K562 (cell line): ENCODE measurements around the gene ADAM19. TPM values are rescaled to one million over a fixed set of nuclear protein-coding genes. Genes with fewer than 3 reads are reported as not detected.

Experiments
- ATAC-seq: fragments of 200-7000 bp; cut with Tn5 transposase; 3 replicates; pipeline ENCODE4 v1.9.1; 2020; ENCODE audit warnings: moderate library complexity
- BruUV-seq: library from RNA; stranded (reverse); fragments of 400-500 nt; replicated peaks from 2 replicates; lab custom pipeline; 2021; lab: Mats Ljungman, UMichigan
- CTCF ChIA-PET: fragments of 300-600 bp; formaldehyde crosslinking; extraction: SDS; loops from one replicate; lab custom pipeline; 2021; ENCODE audit warnings: low intra/inter-chr PET ratio; lab: Yijun Ruan, JAX
- POLR2A ChIA-PET: fragments of 300-600, 350-650 bp; sonication (Branson Sonifier 250); formaldehyde crosslinking; extraction: SDS; loops from one replicate; lab custom pipeline; 2021; ENCODE audit warnings: antibody characterized with exemption, inconsistent platforms; lab: Yijun Ruan, JAX
- DNase-seq, 4 experiments: peaks; one replicate each; pipeline versions ENCODE4 v3.0.0 to v3.0.0-alpha.2; 2011 to 2018; ENCODE audit warnings: low spot score in 3 of 4, mixed read lengths in 3 of 4; ENCODE audit errors: extremely low read depth in 1 of 4
- FAIRE-seq: peaks from 2 replicates; lab custom pipeline; 2011; peaks lifted over from hg19 to GRCh38; lab: Jason Lieb, UNC
- H2AFZ ChIP-seq: 2 replicates; pipeline ENCODE4 v1.6.0; 2011; ENCODE audit warnings: low read depth, low read length, control low read depth, inconsistent platforms
- H3K27ac ChIP-seq: fragments of 200-600 bp; 3 replicates; pipeline ENCODE4 v1.8.0; 2011; ENCODE audit warnings: low read depth, mild to moderate bottlenecking, control low read depth, inconsistent platforms, low read length, moderate library complexity, mixed read lengths; ENCODE audit errors: extremely low read depth
- H3K27me3 ChIP-seq, 2 experiments: fragments of 300-600 bp in 1 of 2; 2 replicates in 1 of 2; 3 replicates in 1 of 2; pipeline versions ENCODE4 v1.6.0 to v1.8.0; 2011; ENCODE audit warnings: inconsistent platforms in 2 of 2, low read length in 2 of 2, mild to moderate bottlenecking in 1 of 2, mixed read lengths in 1 of 2, moderate library complexity in 1 of 2; ENCODE audit not compliant: control insufficient read depth in 2 of 2, insufficient read depth in 2 of 2
- H3K36me3 ChIP-seq: fragments of 300-600 bp; 3 replicates; pipeline ENCODE4 v1.8.0; 2011; ENCODE audit warnings: mild to moderate bottlenecking, low read length, inconsistent platforms; ENCODE audit not compliant: control insufficient read depth, insufficient read depth
- H3K4me1 ChIP-seq, 2 experiments: fragments of 200-600 bp in 1 of 2; replicated peaks in 1 of 2; 2 replicates in 1 of 2; 3 replicates in 1 of 2; pipeline versions ENCODE4 v1.5.1 to v1.8.0; 2011; ENCODE audit warnings: inconsistent platforms in 2 of 2, low read length in 2 of 2, mild to moderate bottlenecking in 1 of 2, mixed read lengths in 1 of 2, moderate library complexity in 1 of 2; ENCODE audit not compliant: control insufficient read depth in 2 of 2, insufficient read depth in 2 of 2
- H3K4me2 ChIP-seq: 2 replicates; pipeline ENCODE4 v1.6.1; 2011; ENCODE audit warnings: low read length, control low read depth, inconsistent platforms, mixed read lengths; ENCODE audit not compliant: insufficient read depth
- H3K4me3 ChIP-seq: fragments of 200-600 bp; sonication (generic), shearing (Covaris generic); 2 replicates; pipeline ENCODE4 v1.5.1; 2016; ENCODE audit warnings: control low read depth, inconsistent platforms
- H3K79me2 ChIP-seq: fragments of 200-600 bp; 3 replicates; pipeline ENCODE4 v1.8.0; 2011; ENCODE audit warnings: low read length, inconsistent platforms; ENCODE audit not compliant: control insufficient read depth, insufficient read depth
- H3K9ac ChIP-seq, 2 experiments: 2 replicates each; pipeline versions ENCODE4 v1.6.0 to v1.6.1; 2011; ENCODE audit warnings: low read depth in 2 of 2, low read length in 2 of 2, control low read depth in 1 of 2, inconsistent platforms in 1 of 2, mild to moderate bottlenecking in 1 of 2, mixed read lengths in 1 of 2; ENCODE audit not compliant: insufficient read depth in 1 of 2
- H3K9me1 ChIP-seq: one replicate; pipeline ENCODE4 v1.6.0; 2011; ENCODE audit warnings: inconsistent platforms, mild to moderate bottlenecking, low read length, moderate library complexity; ENCODE audit not compliant: control insufficient read depth, insufficient read depth
- H3K9me3 ChIP-seq: replicated peaks from 2 replicates; pipeline ENCODE4 v1.5.1; 2011; ENCODE audit warnings: low read depth, low read length, inconsistent platforms; ENCODE audit not compliant: control insufficient read depth, insufficient read depth
- H4K20me1 ChIP-seq: replicated peaks from 2 replicates; pipeline ENCODE4 v1.6.1; 2011; ENCODE audit warnings: low read length, inconsistent platforms, mixed read lengths; ENCODE audit not compliant: control insufficient read depth, insufficient read depth
- CBX5 ChIP-seq: IDR thresholded peaks from 2 replicates; pipeline ENCODE4 v1.6.1; 2014; ENCODE audit warnings: low read depth, borderline replicate concordance
- CEBPB ChIP-seq: fragments of 450-650 bp; IDR thresholded peaks from 2 replicates; pipeline ENCODE4 v1.6.1; 2016; ENCODE audit warnings: missing genetic modification characterization, missing compliant biosample characterization
- DPF2 ChIP-seq: fragments of 450-650 bp; IDR thresholded peaks from 2 replicates; pipeline ENCODE4 v1.6.1; 2016
- EP300 ChIP-seq: IDR thresholded peaks from 2 replicates; pipeline ENCODE4 v1.6.1; 2012; ENCODE audit warnings: low read length, improper control_type of control experiment
- FOS ChIP-seq: IDR thresholded peaks from 3 replicates; pipeline ENCODE4 v1.6.1; 2011; ENCODE audit not compliant: insufficient read length; ENCODE audit errors: extremely low read depth
- HDAC2 ChIP-seq: fragments of 450-650 bp; IDR thresholded peaks from 2 replicates; pipeline ENCODE4 v1.6.1; 2016; ENCODE audit warnings: mild to moderate bottlenecking
- MEIS2 ChIP-seq: fragments of 450-650 bp; IDR thresholded peaks from 2 replicates; pipeline ENCODE4 v1.6.1; 2014; ENCODE audit warnings: mild to moderate bottlenecking; ENCODE audit not compliant: partially characterized antibody
- MLX ChIP-seq, 2 experiments: fragments of 450-650 bp in 1 of 2; sonication (generic) in 1 of 2; formaldehyde crosslinking; conservative IDR thresholded peaks; 2 replicates each; pipeline versions ENCODE4 v1.4.0 to v1.8.1; 2020 to 2022; ENCODE audit warnings: mild to moderate bottlenecking in 1 of 2, missing genetic modification reagents in 1 of 2
- PTTG1 ChIP-seq: fragments of 450-650 bp; IDR thresholded peaks from 2 replicates; pipeline ENCODE4 v1.6.1; 2016; ENCODE audit warnings: low read depth, mild to moderate bottlenecking, missing genetic modification characterization, missing compliant biosample characterization
- ZC3H4 ChIP-seq: sonication (generic); formaldehyde crosslinking; IDR thresholded peaks from 2 replicates; pipeline ENCODE4 v1.9.0; 2021; ENCODE audit warnings: missing genetic modification reagents, borderline replicate concordance
- ZNF232 ChIP-seq: sonication (generic); formaldehyde crosslinking; IDR thresholded peaks from 2 replicates; pipeline ENCODE4 v1.8.0; 2022; ENCODE audit warnings: mild to moderate bottlenecking, missing genetic modification reagents
- WGBS: fragments of 100-300 bp; shearing (Covaris generic); methylation state at CpG from one replicate; pipeline ENCODE4 v1.1.6; 2016; ENCODE audit warnings: low coverage, mixed read lengths; ENCODE audit not compliant: insufficient coverage; ENCODE audit errors: missing lambda C conversion rate; 5-methylcytosine and 5-hydroxymethylcytosine counted together
- in situ Hi-C: fragments of 300-500 bp; cut with MboI; formaldehyde crosslinking; loops from 4 replicates; pipeline ENCODE4 v1.15.0; 2018; ENCODE audit warnings: inconsistent platforms, mixed read lengths
- intact Hi-C: fragments of 100-400 bp; cut with micrococcal nuclease; formaldehyde crosslinking; loops from 2 replicates; pipeline ENCODE4 v1.14.2; 2022
- polyA plus RNA-seq, 8 experiments: library from polyadenylated mRNA; depleted of rRNA in 4 of 8; stranded (reverse) in 5 of 8; unstranded in 3 of 8; fragments of >200 nt; fragmentation: Nextera tagmentation in 2 of 8; fragmentation: Illumina TruSeq in 1 of 8; extraction: Ambion mirVana in 2 of 8; extraction: Trizol in 1 of 8; gene quantifications; 2 replicates each; pipeline versions ENCODE4 v1.2.1 to v1.2.3, GENCODE V29; 2011 to 2014; ENCODE audit warnings: inconsistent platforms in 1 of 8, missing spikeins in 1 of 8
- total RNA-seq, 7 experiments: library from RNA; depleted of rRNA in 6 of 7; stranded (reverse); fragments of >200 nt in 6 of 7; fragmentation: Illumina TruSeq in 2 of 7; extraction: Trizol in 2 of 7; gene quantifications; 2 replicates each; pipeline versions ENCODE4 v1.2.1 to v1.2.3, GENCODE V29; 2011 to 2021; ENCODE audit warnings: low replicate concordance in 1 of 7
- TF ChIP-seq, protein P1 (sequence below): sonication (generic); formaldehyde crosslinking; IDR thresholded peaks from 2 replicates; pipeline ENCODE4 v1.8.0; 2022; ENCODE audit warnings: mild to moderate bottlenecking, missing genetic modification reagents

The ADAM19 gene
- total and polyA plus RNA-seq, 9 of the 15 experiments (the other 6 are each of a cell fraction or from before 2014, with no cell fraction given) = 0.11 to 1.1 (median 0.43) TPM

DNA sequence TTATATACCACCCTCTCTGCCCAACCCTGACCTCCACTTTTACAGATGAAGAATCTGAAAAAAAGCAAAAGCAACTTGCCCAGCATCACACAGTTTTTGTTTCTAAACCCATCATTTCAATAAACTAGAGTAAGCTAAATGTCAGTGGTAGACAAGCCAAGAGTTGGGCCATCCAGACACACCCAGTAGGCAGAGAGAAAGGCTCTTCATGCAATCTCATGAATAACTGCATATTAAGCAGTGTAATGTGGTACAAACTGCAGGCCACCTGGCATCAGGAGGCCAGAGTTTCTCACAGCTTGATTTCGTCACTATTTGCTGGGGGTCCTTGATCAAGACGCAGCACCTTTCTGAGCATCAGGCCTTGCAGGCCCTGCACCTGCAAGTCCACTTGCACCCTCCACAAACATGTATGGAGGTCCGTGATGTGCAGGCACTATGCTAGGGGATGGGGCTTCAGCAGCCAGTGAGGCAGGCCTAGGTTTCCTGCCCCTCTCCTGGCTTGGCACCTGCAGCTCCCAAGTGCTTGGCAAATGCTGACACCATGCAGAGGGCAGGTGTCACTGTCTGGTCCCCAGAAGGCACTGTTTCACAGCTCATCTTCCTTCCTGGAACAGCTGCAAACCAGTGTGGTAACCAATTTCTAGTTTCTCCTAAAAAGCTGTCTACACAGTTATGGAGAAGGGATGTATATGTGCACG lies 29.8 kb downstream of the ADAM19 start:
- no peak for ATAC-seq
- ChIA-PET POLR2A (interaction anchor here (2.6 kb wide), 1 partner anchor 11 kb away, joined by 8 read pairs; no protein-coding TSS in a partner anchor), CTCF (no interaction called here)
- Histone ChIP-seq H3K9me3 (no peaks in the 10 kb centered on the region), H2AFZ (no peak overlapping the region), H3K36me3 (no peaks in the 10 kb centered on the region), H3K27ac (no peak overlapping the region), H4K20me1 (no peaks in the 10 kb centered on the region), H3K9ac (no peak overlapping the region), H3K9me1 (no peaks in the 10 kb centered on the region), H3K4me1 (peaks cover 5 to 23% of the 10 kb centered on the region in 2 experiments; a peak in 4 of 5 replicates), H3K27me3 (no peaks in the 10 kb centered on the region; a peak in 1 of 5 replicates), H3K79me2 (no peaks in the 10 kb centered on the region), H3K4me2 (no peak overlapping the region), H3K4me3 (no peak overlapping the region)
- no TSS peak for BruUV-seq
- TF ChIP-seq PTTG1 (tag) (0 out of 2 replicates have a peak, but pooled peaks have one; percentile 8), EP300 (no peak)
- no peak for FAIRE-seq
- no peak for DNase-seq
- 60% methylated on average over 4 of the region's 4 CpGs for WGBS
- intact Hi-C loops (no loop called here), in situ Hi-C loops (no loop called here)

DNA sequence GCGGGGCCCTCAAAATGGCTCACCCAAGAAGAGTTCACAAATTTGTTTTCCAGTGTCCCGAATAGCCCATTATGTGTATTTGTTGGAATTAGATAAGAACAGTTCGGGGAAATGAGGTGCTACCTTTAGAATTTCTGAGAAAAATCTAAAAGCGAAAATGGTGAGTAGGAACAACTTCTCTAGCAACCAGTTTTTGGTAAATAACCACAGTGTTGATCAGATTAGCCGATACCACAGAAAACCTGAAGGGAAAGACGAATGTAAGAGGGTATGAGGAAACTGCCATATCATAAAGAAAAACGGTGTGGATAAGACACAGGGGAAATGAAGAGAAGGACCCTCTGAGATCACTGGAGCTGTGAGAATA lies 31.0 kb downstream of the ADAM19 start:
- Histone ChIP-seq H4K20me1 (no peaks in the 10 kb centered on the region), H3K4me1 (peaks cover 5 to 30% of the 10 kb centered on the region in 2 experiments; a peak in 4 of 5 replicates), H3K27me3 (no peaks in the 10 kb centered on the region; a peak in 1 of 5 replicates), H3K9me1 (no peaks in the 10 kb centered on the region), H3K79me2 (no peaks in the 10 kb centered on the region), H3K27ac (peak overlapping the region; percentile 55; the same call in 2 of the 3 replicates), H3K9me3 (no peaks in the 10 kb centered on the region), H3K9ac (no peak overlapping the region; a peak in 1 of 4 replicates), H2AFZ (peak overlapping the region; percentile 81), H3K4me2 (peak overlapping the region; percentile 60), H3K36me3 (no peaks in the 10 kb centered on the region), H3K4me3 (no peak overlapping the region)
- CTCF ChIA-PET = no interaction called here
- DNase-seq (peak in 2 of 4 experiments; percentile 36 to 47), FAIRE-seq (no peak), ATAC-seq (peak; percentile 31)
- 1% methylated on average over 7 of the region's 7 CpGs for WGBS
- BruUV-seq = no TSS peak
- intact Hi-C loops = no loop called here
- POLR2A ChIA-PET = interaction anchor here (0.6 to 2.6 kb wide), 5 partner anchors 8 to 133 kb away, joined by 3 to 8 read pairs (median 3); no protein-coding TSS in a partner anchor
- in situ Hi-C loops = no loop called here
- TF ChIP-seq, protein P1, sequence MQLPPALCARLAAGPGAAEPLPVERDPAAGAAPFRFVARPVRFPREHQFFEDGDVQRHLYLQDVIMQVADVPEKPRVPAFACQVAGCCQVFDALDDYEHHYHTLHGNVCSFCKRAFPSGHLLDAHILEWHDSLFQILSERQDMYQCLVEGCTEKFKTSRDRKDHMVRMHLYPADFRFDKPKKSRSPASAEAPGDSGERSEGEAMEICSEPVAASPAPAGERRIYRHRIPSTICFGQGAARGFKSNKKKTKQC (CRISPR knock-in tag) = no peak
- TF ChIP-seq MLX (CRISPR knock-in tag; conservative IDR thresholded peaks at IDR 0.05) (no peak), FOS (no peak), HDAC2 (peak; percentile 78; the same call in 1 of the 2 replicates), CEBPB (tag) (no peak), DPF2 (peak; percentile 73; the same call in 1 of the 2 replicates), CBX5 (no peak), ZC3H4 (CRISPR knock-in tag) (no peak), MEIS2 (no peak), ZNF232 (CRISPR knock-in tag) (no peak)
